Measurements from ENCODE around the gene TCERG1L. TPM values are rescaled to one million over a fixed set of nuclear protein-coding genes. Genes with fewer than 3 reads are reported as not detected.

TCERG1L gene
- polyA plus RNA-seq, 1 donor from 2014 or later = 0.53 TPM

GRCh38 chr10:131172433-131172832, 139.1 kb downstream of the TCERG1L start:
- TF ChIP-seq EP300 (conservative IDR thresholded peaks at IDR 0.05; ENCODE audit: poor library complexity, severe bottlenecking) = no peak
- no peak for TF ChIP-seq CTCF (IDR thresholded peaks at IDR 0.05; ENCODE audit: poor library complexity, severe bottlenecking)
- no peak for TF ChIP-seq TAF1 (IDR thresholded peaks at IDR 0.05; ENCODE audit: low read depth)
- no peak for TF ChIP-seq RAD21 (conservative IDR thresholded peaks at IDR 0.05)
- no peak for TF ChIP-seq EZH2 (IDR thresholded peaks at IDR 0.05; ENCODE audit: borderline replicate concordance, insufficient read depth, low read length, poor library complexity, severe bottlenecking)
- no peak for TF ChIP-seq POLR2AphosphoS5 (IDR thresholded peaks at IDR 0.05)
- TF ChIP-seq MXI1 (conservative IDR thresholded peaks at IDR 0.05; ENCODE audit: poor library complexity, severe bottlenecking) = no peak
- TF ChIP-seq, protein P1, sequence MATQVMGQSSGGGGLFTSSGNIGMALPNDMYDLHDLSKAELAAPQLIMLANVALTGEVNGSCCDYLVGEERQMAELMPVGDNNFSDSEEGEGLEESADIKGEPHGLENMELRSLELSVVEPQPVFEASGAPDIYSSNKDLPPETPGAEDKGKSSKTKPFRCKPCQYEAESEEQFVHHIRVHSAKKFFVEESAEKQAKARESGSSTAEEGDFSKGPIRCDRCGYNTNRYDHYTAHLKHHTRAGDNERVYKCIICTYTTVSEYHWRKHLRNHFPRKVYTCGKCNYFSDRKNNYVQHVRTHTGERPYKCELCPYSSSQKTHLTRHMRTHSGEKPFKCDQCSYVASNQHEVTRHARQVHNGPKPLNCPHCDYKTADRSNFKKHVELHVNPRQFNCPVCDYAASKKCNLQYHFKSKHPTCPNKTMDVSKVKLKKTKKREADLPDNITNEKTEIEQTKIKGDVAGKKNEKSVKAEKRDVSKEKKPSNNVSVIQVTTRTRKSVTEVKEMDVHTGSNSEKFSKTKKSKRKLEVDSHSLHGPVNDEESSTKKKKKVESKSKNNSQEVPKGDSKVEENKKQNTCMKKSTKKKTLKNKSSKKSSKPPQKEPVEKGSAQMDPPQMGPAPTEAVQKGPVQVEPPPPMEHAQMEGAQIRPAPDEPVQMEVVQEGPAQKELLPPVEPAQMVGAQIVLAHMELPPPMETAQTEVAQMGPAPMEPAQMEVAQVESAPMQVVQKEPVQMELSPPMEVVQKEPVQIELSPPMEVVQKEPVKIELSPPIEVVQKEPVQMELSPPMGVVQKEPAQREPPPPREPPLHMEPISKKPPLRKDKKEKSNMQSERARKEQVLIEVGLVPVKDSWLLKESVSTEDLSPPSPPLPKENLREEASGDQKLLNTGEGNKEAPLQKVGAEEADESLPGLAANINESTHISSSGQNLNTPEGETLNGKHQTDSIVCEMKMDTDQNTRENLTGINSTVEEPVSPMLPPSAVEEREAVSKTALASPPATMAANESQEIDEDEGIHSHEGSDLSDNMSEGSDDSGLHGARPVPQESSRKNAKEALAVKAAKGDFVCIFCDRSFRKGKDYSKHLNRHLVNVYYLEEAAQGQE (IDR thresholded peaks at IDR 0.05; ENCODE audit: borderline replicate concordance) = no peak
- TF ChIP-seq SMC3 (conservative IDR thresholded peaks at IDR 0.05; ENCODE audit: poor library complexity) = no peak
- Histone ChIP-seq H3K9me2 (ENCODE audit: insufficient read depth, low read length) (no peaks in the 10 kb centered on the region), H3K4me3 (ENCODE audit: low read length) (no peak overlapping the region), H3K79me2 (replicated peaks; ENCODE audit: insufficient read depth, low read length) (no peaks in the 10 kb centered on the region), H3K36me3 (ENCODE audit: insufficient read depth, low read length) (no peaks in the 10 kb centered on the region), H3K27ac (ENCODE audit: low read length) (no peak overlapping the region), H3K4me2 (ENCODE audit: low read length) (no peak overlapping the region), H3K9ac (ENCODE audit: low read length) (no peak overlapping the region), H3F3A (ENCODE audit: insufficient read depth, low read length, poor library complexity, severe bottlenecking) (no peaks in the 10 kb centered on the region), H2AFZ (ENCODE audit: low read depth, low read length) (no peak overlapping the region), H4K20me1 (ENCODE audit: insufficient read depth) (no peaks in the 10 kb centered on the region), H3K27me3 (ENCODE audit: insufficient read depth, low read depth, low read length) (no peaks in the 10 kb centered on the region), H3K9me3 (ENCODE audit: low read length) (no peaks in the 10 kb centered on the region)

DNA sequence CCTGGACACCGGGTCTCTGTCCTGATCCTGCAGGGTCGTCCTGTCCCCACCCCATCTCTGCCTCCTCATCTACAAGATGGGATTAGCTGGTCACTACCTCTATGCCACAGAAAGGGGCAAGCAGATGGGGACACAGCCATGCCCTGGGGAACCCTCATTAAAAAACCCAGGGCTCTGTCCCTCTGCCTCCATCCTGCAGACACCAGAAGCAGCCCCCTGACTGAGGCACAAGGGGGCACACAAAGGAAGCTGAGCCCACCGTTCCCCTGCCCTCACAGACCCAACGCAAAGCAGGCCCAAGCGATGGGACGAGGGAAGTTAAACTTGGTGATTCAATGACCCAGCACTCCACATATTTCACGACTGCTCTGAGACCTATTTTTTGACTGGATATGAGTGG, 142.4 kb downstream of the TCERG1L start:
- Histone ChIP-seq H3K27me3 (ENCODE audit: insufficient read depth, low read depth, low read length) (no peaks in the 10 kb centered on the region), H3K9me3 (ENCODE audit: low read length) (no peaks in the 10 kb centered on the region), H3K4me2 (ENCODE audit: low read length) (no peak overlapping the region), H3K79me2 (replicated peaks; ENCODE audit: insufficient read depth, low read length) (no peaks in the 10 kb centered on the region), H3K9me2 (ENCODE audit: insufficient read depth, low read length) (no peaks in the 10 kb centered on the region), H2AFZ (ENCODE audit: low read depth, low read length) (no peak overlapping the region), H3K36me3 (ENCODE audit: insufficient read depth, low read length) (no peaks in the 10 kb centered on the region), H3K27ac (ENCODE audit: low read length) (no peak overlapping the region), H3K9ac (ENCODE audit: low read length) (no peak overlapping the region), H4K20me1 (ENCODE audit: insufficient read depth) (no peaks in the 10 kb centered on the region), H3F3A (ENCODE audit: insufficient read depth, low read length, poor library complexity, severe bottlenecking) (no peaks in the 10 kb centered on the region), H3K4me3 (ENCODE audit: low read length) (no peak overlapping the region)
- no peak for TF ChIP-seq RAD21 (conservative IDR thresholded peaks at IDR 0.05)
- TF ChIP-seq MXI1 (conservative IDR thresholded peaks at IDR 0.05; ENCODE audit: poor library complexity, severe bottlenecking) = no peak
